Calu3 (cell line): Measurements from ENCODE around the gene PXT1. TPM values are rescaled to one million over a fixed set of nuclear protein-coding genes. Genes with fewer than 3 reads are reported as not detected.

Experiments used
- BruUV-seq: library from RNA; stranded (reverse); fragments of 400-500 nt; replicated peaks from 2 replicates; lab custom pipeline; 2021; lab: Mats Ljungman, UMichigan
- CTCF ChIA-PET: fragments of 300-600 bp; sonication (Branson Sonifier 250); formaldehyde crosslinking; loops from one replicate; lab custom pipeline; 2022; ENCODE audit warnings: antibody characterized with exemption; lab: Charles Lee
- DNase-seq: peaks from one replicate; pipeline ENCODE4 v3.0.0; 2022
- H3K27ac Mint-ChIP-seq: one replicate; pipeline ENCODE4 v1.8.0; 2022; ENCODE audit warnings: mixed read lengths; ENCODE audit not compliant: unreplicated experiment
- H3K27me3 Mint-ChIP-seq: one replicate; pipeline ENCODE4 v1.8.0; 2022; ENCODE audit warnings: mixed read lengths; ENCODE audit not compliant: unreplicated experiment
- H3K36me3 Mint-ChIP-seq: one replicate; pipeline ENCODE4 v1.8.0; 2022; ENCODE audit warnings: mild to moderate bottlenecking, moderate library complexity, mixed read lengths; ENCODE audit not compliant: insufficient read depth, unreplicated experiment
- H3K4me1 Mint-ChIP-seq: one replicate; pipeline ENCODE4 v1.8.0; 2022; ENCODE audit warnings: mild to moderate bottlenecking, low read depth, mixed read lengths; ENCODE audit not compliant: unreplicated experiment
- H3K4me3 Mint-ChIP-seq: one replicate; pipeline ENCODE4 v1.8.0; 2022; ENCODE audit warnings: mild to moderate bottlenecking, low read depth, moderate library complexity, mixed read lengths; ENCODE audit not compliant: unreplicated experiment
- H3K9me3 Mint-ChIP-seq: one replicate; pipeline ENCODE4 v1.8.0; 2022; ENCODE audit warnings: low read depth, mixed read lengths; ENCODE audit not compliant: unreplicated experiment
- intact Hi-C: fragments of 100-400 bp; cut with micrococcal nuclease; formaldehyde crosslinking; loops from one replicate; pipeline ENCODE4 v1.10.0; 2022; ENCODE audit not compliant: unreplicated experiment
- total RNA-seq: library from RNA; stranded (reverse); gene quantifications from 2 replicates; pipeline ENCODE4 v1.2.3, GENCODE V29; 2022
- TF ChIP-seq, protein P1 (sequence below): fragments of 200-600 bp; IDR thresholded peaks from one replicate; pipeline ENCODE4 v1.8.0; 2022; ENCODE audit warnings: antibody characterized with exemption; ENCODE audit not compliant: unreplicated experiment

PXT1 gene
- total RNA-seq, 1 experiment from 2014 or later: 0.21 TPM

DNA sequence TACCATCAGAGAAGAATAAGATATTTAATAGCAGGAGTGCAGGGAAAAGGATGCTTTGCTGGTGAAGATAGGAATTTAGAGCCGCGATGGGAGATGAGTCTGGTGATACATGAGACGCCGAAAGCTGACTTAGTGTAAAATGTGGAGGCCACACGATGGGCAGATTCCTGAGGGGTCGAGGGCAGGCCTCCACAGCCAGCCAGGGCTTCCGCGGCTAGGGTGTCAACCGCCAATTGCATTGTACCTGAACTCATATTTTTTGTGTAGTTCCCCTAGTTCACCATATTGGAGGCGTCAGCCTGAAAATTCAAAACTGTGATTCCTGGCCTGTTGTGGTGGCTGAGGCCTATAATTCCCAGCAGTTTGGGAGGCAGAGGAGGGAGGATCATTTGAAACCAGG, 63.7 kb downstream of the PXT1 start:
- Mint-ChIP-seq H3K4me3 (no peak overlapping the region), H3K27ac (no peak overlapping the region), H3K27me3 (peaks cover 16% of the 10 kb centered on the region), H3K36me3 (no peaks in the 10 kb centered on the region), H3K9me3 (no peaks in the 10 kb centered on the region), H3K4me1 (no peaks in the 10 kb centered on the region)
- intact Hi-C loops: no loop called here
- BruUV-seq: no TSS peak
- TF ChIP-seq, protein P1, sequence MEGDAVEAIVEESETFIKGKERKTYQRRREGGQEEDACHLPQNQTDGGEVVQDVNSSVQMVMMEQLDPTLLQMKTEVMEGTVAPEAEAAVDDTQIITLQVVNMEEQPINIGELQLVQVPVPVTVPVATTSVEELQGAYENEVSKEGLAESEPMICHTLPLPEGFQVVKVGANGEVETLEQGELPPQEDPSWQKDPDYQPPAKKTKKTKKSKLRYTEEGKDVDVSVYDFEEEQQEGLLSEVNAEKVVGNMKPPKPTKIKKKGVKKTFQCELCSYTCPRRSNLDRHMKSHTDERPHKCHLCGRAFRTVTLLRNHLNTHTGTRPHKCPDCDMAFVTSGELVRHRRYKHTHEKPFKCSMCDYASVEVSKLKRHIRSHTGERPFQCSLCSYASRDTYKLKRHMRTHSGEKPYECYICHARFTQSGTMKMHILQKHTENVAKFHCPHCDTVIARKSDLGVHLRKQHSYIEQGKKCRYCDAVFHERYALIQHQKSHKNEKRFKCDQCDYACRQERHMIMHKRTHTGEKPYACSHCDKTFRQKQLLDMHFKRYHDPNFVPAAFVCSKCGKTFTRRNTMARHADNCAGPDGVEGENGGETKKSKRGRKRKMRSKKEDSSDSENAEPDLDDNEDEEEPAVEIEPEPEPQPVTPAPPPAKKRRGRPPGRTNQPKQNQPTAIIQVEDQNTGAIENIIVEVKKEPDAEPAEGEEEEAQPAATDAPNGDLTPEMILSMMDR: no peak
- no peak for DNase-seq
- CTCF ChIA-PET: no interaction called here

DNA sequence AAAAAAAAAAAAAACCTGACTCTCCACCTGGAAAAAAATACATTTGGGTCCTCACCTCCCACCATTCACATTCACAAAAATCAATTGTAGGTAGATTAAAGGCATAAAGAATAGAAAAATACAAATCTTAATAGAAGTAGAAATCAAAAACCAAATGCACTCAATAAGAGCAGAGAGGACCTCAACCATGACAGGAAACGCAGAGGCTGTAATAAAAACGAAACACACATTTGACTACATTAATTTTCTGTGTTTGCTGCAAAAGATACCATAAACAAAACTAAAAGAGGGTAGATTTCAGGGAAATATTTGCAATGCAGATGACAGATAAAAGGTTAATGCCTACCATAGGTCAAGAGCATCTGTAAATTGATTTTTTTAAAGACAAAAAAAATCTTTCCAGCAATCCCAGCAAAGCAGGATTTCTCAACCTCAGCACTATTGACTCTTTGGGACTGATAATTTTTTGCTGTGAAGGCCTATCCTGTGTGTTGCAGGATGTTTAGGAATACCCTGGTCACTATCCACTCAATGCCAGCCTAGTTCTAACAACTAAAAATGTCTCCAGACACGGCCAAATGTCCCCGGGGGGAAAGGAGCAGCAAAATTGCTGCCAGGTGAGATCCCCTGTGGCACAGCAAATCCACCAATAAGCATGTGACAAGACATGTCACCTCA, 64.3 kb downstream of the PXT1 start:
- no peaks in the 10 kb centered on the region for H3K4me1 Mint-ChIP-seq
- H3K27ac Mint-ChIP-seq: no peak overlapping the region

DNA sequence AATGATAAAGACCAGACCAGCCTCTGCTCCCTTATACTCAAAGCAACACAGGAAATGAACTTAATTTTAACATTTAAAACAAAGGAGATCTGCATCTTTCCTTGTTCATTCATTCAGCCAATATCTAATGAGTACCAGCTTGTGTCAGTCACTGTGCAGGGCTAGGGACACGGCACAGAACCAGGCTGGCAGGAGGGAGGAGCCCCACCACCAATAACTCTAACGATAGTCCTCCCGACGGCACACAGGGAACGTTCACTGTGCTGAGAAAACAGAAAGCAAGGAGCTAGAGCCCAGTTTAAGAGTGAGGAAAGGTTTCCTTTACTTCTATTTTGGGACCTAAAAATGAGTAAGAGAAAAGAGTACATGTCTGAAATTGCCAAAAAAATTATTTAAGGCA, 65.1 kb downstream of the PXT1 start:
- no peak overlapping the region for H3K27ac Mint-ChIP-seq
- TF ChIP-seq, protein P1: no peak
- no peaks in the 10 kb centered on the region for H3K9me3 Mint-ChIP-seq
- BruUV-seq: no TSS peak
- H3K4me1 Mint-ChIP-seq: no peaks in the 10 kb centered on the region
- H3K36me3 Mint-ChIP-seq: no peaks in the 10 kb centered on the region
- intact Hi-C loops: no loop called here
- CTCF ChIA-PET: no interaction called here
- H3K4me3 Mint-ChIP-seq: no peak overlapping the region
- DNase-seq: no peak
- peaks cover 27% of the 10 kb centered on the region for H3K27me3 Mint-ChIP-seq

More for the DNA sequence above, 64.3 kb downstream of the PXT1 start:
- Mint-ChIP-seq H3K9me3 (no peaks in the 10 kb centered on the region), H3K4me3 (no peak overlapping the region), H3K36me3 (no peaks in the 10 kb centered on the region), H3K27me3 (peaks cover 19% of the 10 kb centered on the region)
- TF ChIP-seq, protein P1: no peak
- BruUV-seq: no TSS peak
- no peak for DNase-seq
- CTCF ChIA-PET: no interaction called here
- intact Hi-C loops: no loop called here

DNA sequence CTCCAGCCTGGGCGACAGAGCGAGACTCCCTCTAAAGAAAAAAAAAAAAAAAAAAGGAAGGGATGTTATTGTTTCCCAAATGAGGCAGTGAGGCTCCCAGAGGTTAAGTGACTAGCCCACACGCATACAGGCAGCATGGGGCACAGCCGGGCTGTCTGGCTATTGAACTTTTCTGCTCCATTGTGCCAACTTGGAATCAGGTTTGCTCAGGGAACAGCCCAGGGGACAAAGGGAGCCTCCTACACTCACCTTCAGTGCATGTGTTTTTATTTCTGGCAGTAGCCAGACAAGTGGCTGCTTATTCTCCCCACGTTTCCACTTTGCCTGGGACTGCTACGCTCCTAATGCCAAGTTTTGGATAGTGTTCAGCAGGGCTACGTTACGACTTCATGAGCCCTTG, 65.9 kb downstream of the PXT1 start:
- CTCF ChIA-PET: no interaction called here
- DNase-seq: no peak
- no peak overlapping the region for H3K4me3 Mint-ChIP-seq

More for the DNA sequence above, 65.9 kb downstream of the PXT1 start:
- Mint-ChIP-seq H3K36me3 (no peaks in the 10 kb centered on the region), H3K4me1 (no peaks in the 10 kb centered on the region), H3K27me3 (peaks cover 35% of the 10 kb centered on the region), H3K9me3 (no peaks in the 10 kb centered on the region), H3K27ac (no peak overlapping the region)
- intact Hi-C loops: no loop called here
- no TSS peak for BruUV-seq
- TF ChIP-seq, protein P1: no peak
